HG03097 (cell line): ENCODE measurements around the gene POP5.

Source experiments
- ATAC-seq: cut with Tn5 transposase; IDR thresholded peaks from one replicate; pipeline ENCODE4 v1.9.1; 2021; ENCODE audit not compliant: unreplicated experiment, low FRiP score

Gene POP5

DNA sequence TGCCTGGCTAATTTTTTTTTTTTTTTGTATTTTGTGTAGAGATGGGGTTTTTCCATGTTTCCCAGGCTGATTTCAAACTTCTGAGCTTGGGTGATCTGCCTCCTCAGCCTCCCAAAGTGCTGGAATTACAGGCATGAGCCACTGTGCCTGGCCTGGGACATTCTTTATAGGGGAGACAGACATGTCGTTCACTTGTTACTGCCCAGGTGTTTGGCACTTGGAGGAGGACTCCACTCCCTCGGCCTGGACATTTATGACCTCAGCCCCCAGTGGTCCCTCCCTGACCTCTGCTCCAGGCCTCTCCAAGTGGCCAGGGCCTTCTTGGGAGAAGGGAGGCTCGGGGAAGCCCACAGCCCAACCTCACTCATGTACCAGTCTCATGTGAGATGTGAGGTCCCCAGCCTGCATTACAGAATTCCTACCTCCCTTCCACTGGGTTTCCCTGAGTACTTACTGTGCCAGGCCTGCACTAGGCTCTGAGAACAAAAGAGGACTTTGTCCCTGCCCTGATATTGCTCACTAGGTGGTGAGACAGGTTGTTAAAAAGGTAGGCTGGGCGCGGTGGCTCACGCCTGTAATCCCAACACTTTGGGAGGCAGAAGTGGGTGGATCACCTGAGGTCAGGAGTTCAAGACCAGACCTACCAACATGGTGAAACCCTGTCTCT, 9.7 kb upstream of the POP5 start:
- no peak for ATAC-seq

- no peak for ATAC-seq
Observed at GRCh38 chr12:120588948-120589930, 8.0 kb upstream of the POP5 start.

DNA sequence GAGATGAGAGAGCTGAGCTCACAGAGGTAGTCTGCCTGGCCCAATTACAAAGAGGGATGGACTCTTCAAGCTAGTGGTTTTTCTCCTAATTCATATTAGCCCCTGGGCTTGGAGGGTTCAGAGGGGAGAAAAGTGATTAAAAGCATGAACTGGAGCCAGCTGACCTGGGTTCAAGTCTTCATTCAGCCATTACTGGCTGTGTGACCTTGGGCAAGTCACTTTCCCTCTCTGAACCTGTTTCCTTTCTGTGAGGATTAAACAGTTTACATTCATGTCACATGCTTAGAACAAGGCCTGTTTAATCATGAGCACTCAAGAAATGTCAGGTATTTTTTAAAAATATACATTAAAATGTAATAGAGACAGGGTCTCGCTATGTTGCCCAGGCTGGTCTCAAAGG, 7.2 kb upstream of the POP5 start:
- ATAC-seq, result no peak

DNA sequence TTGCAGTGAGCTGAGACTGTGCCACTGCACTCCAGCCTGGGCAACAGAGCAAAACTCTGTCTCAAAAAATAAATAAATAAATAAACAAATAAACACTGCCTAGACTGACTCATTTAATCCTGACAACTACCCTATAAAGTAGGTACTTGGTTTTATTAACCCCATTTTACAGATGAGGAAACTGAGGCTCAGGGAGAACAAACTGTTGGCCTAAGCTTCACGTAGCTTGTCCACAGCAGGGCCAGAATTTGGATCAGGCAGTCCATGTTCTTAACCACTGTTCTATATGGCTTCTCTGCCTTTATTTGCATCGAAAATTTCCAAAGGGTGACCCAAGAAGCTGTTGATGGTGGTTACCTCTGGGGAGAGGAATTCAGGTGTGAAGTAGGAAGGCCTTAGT, 5.7 kb upstream of the POP5 start:
- ATAC-seq, result no peak

DNA sequence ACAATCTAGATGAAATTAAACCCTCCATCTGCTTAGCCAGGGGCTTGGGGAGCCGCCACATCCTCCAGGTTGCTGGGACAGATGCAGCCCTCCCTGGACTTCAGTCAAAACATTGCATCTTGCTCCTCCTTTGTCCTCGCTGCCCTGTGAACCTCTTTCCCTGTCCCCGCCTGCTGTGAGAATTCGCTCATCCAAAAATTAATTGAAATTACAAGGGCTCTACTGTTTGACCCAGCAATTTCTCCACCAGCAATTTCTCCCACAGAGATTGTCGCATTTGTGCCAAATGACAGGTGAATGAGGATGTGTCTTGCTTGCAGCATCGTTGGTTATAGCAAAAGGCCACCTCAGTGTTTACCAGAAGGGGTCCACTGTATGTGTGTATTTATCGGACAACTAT, 5.0 kb upstream of the POP5 start:
- no peak for ATAC-seq

DNA sequence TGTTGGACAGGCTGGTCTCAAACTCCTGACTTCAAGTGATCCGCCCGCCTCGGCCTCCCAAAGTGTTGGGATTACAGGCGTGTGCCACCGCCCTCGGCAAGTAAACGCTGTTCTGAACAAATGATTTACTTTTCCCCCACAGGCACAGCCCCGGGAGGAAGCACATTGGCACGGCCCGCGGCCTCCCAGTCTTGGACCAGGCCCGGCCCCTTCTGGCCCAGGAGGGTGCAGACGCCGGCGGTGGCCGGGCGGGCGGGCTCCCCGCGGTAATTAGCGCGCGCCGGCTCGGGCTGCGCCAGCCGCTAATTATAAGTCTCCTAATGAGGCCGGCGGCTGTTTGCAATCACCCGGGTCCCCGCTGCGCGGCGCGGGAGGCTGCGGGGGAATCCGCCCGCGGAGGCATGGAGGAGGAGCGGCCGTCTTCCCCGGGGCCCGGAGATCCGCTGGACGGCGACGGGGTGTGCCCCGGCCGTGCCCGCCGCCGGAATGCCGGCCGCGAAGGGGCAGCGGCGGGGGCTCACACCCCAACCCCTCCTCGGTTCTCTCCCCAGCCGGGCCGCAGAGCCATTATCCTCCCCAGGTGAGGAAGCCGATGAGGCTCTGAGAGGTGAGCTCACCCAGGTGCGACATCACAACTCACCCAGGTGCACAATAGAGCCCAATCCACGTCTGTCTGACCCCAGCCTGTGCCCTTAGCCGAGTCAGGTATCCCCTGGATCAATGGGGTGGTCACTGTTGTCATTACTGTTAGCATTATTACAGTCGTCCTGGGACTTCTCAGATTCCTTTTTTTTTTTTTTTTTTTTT, 3.3 kb upstream of the POP5 start:
- no peak for ATAC-seq

- ATAC-seq, result no peak
Observed at GRCh38 chr12:120583478-120584030, 2.4 kb upstream of the POP5 start.

DNA sequence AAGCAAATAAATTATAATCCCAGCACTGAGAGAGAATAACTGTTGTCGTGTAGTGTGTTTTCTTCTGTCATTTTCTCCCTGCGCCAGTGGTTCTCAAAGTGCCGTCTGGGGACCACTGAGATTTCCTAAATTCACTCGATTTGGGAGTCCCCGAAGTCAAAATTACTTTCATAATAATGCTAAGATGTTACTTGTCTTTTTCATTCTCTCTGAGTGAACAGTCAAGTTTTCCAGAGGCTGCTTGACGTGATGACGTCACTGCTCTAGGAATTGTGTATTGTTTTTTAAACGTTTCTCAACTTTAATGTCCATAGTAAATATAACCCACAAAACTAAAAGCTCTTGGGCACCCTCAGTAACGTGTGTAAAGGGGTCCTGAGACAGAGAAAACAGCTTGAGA, 796 bp upstream of the POP5 start:
- ATAC-seq, result no peak

GRCh38 chr12:120579179-120579578, 2.0 kb downstream of the POP5 start:
- no peak for ATAC-seq

DNA sequence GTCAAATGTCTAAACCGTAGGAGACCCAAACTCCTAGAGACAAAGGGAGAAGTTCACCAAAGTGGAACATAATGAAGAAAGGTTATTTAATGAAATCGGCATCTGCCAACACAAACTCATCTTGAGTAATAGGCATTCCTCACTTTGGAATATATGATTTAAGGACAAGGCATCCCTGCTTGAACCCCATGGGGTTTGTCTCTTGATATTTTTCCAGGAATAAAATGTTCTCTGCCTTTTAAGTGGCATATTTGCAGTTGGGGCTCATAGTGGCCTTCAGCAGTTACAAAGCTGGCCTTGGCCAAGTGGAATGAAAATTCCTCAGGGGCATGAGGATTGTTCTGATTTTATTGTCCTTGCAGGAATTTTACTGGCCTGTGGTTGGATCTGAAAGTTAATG, 7.1 kb downstream of the POP5 start:
- ATAC-seq, result no peak

- ATAC-seq, result no peak
Observed at GRCh38 chr12:120573560-120573959, 7.6 kb downstream of the POP5 start.

DNA sequence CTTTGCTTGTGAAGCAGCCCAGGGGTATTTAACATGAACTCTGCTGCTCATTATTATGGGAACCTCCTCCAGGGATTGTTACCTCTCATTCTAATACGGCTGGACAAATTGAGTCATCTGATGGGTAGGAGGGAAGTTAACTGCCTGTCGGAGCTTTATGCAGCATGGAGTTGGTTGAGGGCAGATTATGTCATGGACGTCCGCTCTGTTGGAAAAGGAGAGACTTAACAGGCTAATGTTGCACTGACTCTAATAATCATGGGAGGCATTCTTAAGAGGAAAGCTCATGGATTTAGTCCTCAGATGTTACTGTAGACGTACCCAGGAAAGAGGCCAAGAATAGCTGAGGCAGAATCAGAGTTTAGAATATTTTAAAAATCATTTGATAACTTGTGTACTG, 9.9 kb downstream of the POP5 start:
- ATAC-seq, result no peak

DNA sequence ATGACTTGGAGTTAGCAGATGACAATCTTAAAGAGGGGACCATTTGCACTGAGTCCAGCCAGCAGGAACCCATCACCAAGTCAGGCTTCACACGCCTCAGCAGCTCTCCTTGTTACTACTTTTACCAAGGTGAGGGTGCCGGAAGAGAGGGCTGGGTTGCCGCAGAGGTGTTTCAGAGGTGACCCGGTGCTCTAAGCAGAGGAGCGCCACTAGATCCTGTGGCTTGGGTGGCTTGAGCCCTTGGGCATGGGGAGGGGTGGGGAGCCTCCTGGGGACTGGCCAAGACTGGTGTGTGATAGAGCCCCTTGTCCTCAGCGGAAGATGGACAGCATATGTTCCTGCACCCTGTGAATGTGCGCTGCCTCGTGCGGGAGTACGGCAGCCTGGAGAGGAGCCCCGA, 17.7 kb downstream of the POP5 start:
- no peak for ATAC-seq

- no peak for ATAC-seq
Observed at GRCh38 chr12:120562906-120563305, 18.3 kb downstream of the POP5 start.

DNA sequence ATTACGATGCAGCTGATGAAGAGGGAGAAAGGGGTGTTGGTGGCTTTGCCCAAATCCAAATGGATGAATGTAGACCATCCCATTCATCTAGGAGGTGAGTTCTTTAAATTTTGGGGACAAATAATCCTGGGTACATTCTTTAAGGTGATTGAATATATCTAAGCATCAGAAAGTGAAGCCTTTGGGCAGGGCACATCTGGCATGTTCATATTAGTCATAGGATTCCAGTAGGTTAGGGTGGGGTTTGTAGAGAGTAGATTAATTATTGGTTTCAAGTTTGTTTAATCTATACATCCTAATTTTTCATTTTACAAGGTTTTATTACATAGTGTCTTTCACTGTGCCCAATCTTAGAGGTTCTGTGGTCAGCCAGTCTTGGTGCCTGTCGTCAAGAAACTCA, 23.6 kb downstream of the POP5 start:
- no peak for ATAC-seq

DNA sequence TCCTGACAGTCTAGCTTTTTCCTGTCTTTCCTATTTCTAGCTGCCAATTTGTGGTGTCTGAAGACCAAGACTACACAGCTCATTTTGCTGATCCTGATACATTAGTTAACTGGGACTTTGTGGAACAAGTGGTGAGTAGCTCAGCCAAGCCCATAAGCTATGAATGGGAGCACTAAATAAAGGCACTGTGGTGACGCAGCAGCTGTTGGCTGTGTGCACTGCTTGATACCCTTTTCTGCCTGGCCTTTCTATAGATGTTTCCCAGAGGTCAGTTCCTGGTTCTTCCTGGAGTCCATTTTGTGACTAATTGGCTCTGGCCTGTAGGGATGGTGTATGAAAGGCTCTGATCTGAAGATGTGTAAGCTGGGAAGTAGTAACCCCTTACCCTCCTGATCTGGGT, 26.5 kb downstream of the POP5 start:
- ATAC-seq, result no peak

GRCh38 chr12:120546050-120546386, 35.2 kb downstream of the POP5 start:
- no peak for ATAC-seq

- ATAC-seq, result no peak
Observed at GRCh38 chr12:120544691-120545090, 36.5 kb downstream of the POP5 start.

DNA sequence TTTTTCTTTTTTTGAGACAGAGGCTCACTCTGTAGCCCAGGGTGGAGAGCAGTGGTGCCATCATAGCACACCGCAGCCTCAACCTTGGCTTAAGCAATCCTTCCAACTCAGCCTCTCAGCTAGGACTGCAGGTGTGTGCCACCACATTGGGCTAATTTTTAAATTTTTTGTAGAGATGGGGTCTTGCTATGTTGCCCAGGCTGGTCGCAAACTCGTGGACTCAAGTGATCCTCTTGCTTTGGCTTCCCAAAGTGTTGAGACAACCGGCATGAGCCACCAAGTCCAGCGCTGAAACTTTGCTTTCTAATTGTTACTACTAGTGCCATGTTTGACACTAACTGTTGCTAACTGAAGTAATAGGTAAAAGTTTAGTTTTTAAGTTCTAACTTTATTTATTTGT, 39.0 kb downstream of the POP5 start:
- ATAC-seq, result no peak

- ATAC-seq, result no peak
Observed at GRCh38 chr12:120540445-120540844, 40.8 kb downstream of the POP5 start.

GRCh38 chr12:120539303-120539702, 41.9 kb downstream of the POP5 start:
- no peak for ATAC-seq
